HCT116 (cell line): Measurements from ENCODE around the gene ELF5. TPM values are rescaled to one million over a fixed set of nuclear protein-coding genes. Genes with fewer than 3 reads are reported as not detected.
A peak's percentile ranks its signal among the peaks of the same experiment; 100 is the strongest.

Experiments
- ATAC-seq: fragments of 200-7000 bp; cut with Tn5 transposase; 2 replicates; pipeline ENCODE4 v1.9.1; 2020; ENCODE audit warnings: mild to moderate bottlenecking, moderate library complexity
- BruUV-seq: library from RNA; stranded (reverse); fragments of 400-500 nt; replicated peaks from 2 replicates; lab custom pipeline; 2021; lab: Mats Ljungman, UMichigan
- CTCF ChIA-PET: fragments of 300-600 bp; sonication (Branson Sonifier 250); formaldehyde crosslinking; loops from one replicate; lab custom pipeline; 2021; ENCODE audit warnings: antibody characterized with exemption; lab: Charles Lee
- POLR2A ChIA-PET: fragments of 300-600, 350-600 bp; sonication (Branson Sonifier 250); formaldehyde crosslinking; loops from one replicate; lab custom pipeline; 2021; ENCODE audit warnings: antibody characterized with exemption; lab: Charles Lee
- RAD21 ChIA-PET, 2 experiments: fragments of 300-600 bp; sonication (Branson Sonifier 250); formaldehyde crosslinking; loops; one replicate each; lab custom pipeline; 2023; ENCODE audit warnings: low total read pairs in 2 of 2; ENCODE audit not compliant: uncharacterized antibody in 2 of 2, unreplicated experiment in 2 of 2, low non-redundant PET in 1 of 2; lab: Charles Lee
- DNase-seq: peaks from one replicate; pipeline ENCODE4 v3.0.0-alpha.2; 2010; ENCODE audit warnings: low read depth, low spot score
- H2AFZ ChIP-seq: fragments of 200-600 bp; shearing (Covaris generic), sonication (generic); 2 replicates; pipeline ENCODE4 v1.6.1; 2017; ENCODE audit warnings: low read depth, mixed run types, mixed read lengths, antibody characterized with exemption, low read length; ENCODE audit not compliant: poor library complexity, severe bottlenecking
- H3K27ac ChIP-seq: 2 replicates; pipeline ENCODE4 v1.5.1; 2012; ENCODE audit warnings: low read depth, low read length
- H3K27me3 ChIP-seq: fragments of 200-600 bp; sonication (generic); 2 replicates; pipeline ENCODE4 v1.6.1; 2016; ENCODE audit warnings: mixed run types, low read length, mixed read lengths; ENCODE audit not compliant: insufficient read depth
- H3K36me3 ChIP-seq, 2 experiments: fragments of 200-500 bp in 1 of 2; fragments of 200-600 bp in 1 of 2; sonication (Bioruptor generic) in 1 of 2; sonication (generic) in 1 of 2; 2 replicates each; pipeline versions ENCODE4 v1.5.1 to v1.6.1; 2014 to 2016; ENCODE audit warnings: low read length in 2 of 2, inconsistent platforms in 1 of 2, mixed read lengths in 1 of 2, mixed run types in 1 of 2; ENCODE audit not compliant: insufficient read depth in 2 of 2, control insufficient read depth in 1 of 2
- H3K4me1 ChIP-seq, 2 experiments: fragments of 200-600 bp in 1 of 2; sonication (generic) in 1 of 2; 2 replicates each; pipeline versions ENCODE4 v1.5.1 to v1.6.1; 2012 to 2017; ENCODE audit warnings: low read length in 2 of 2, inconsistent platforms in 1 of 2, mild to moderate bottlenecking in 1 of 2, mixed read lengths in 1 of 2, mixed run types in 1 of 2, moderate library complexity in 1 of 2; ENCODE audit not compliant: insufficient read depth in 2 of 2, control insufficient read depth in 1 of 2
- H3K4me2 ChIP-seq: fragments of 200-600 bp; sonication (generic); 2 replicates; pipeline ENCODE4 v1.6.1; 2017; ENCODE audit warnings: mixed run types, low read length, mixed read lengths
- H3K4me3 ChIP-seq, 2 experiments: fragments of 200-600 bp in 1 of 2; sonication (generic) in 1 of 2; replicated peaks in 1 of 2; 2 replicates each; pipeline ENCODE4 v1.5.1; 2011 to 2016; ENCODE audit warnings: low read length in 2 of 2, control low read depth in 1 of 2, low read depth in 1 of 2, mild to moderate bottlenecking in 1 of 2, mixed read lengths in 1 of 2, mixed run types in 1 of 2
- H3K79me2 ChIP-seq: fragments of 200-600 bp; sonication (generic); 2 replicates; pipeline ENCODE4 v1.6.1; 2017; ENCODE audit warnings: mild to moderate bottlenecking, mixed run types, low read length, moderate library complexity, mixed read lengths; ENCODE audit not compliant: insufficient read depth
- H3K9ac ChIP-seq: fragments of 200-600 bp; sonication (generic); 2 replicates; pipeline ENCODE4 v1.6.1; 2016; ENCODE audit warnings: low read length, mixed read lengths
- H3K9me2 ChIP-seq: fragments of 200-600 bp; sonication (generic), shearing (Covaris generic); 2 replicates; pipeline ENCODE4 v1.6.1; 2017; ENCODE audit warnings: mixed run types, mild to moderate bottlenecking, moderate library complexity; ENCODE audit not compliant: insufficient read depth
- H3K9me3 ChIP-seq, 2 experiments: fragments of 200-500 bp in 1 of 2; fragments of 200-600 bp in 1 of 2; sonication (Bioruptor generic) in 1 of 2; sonication (generic) in 1 of 2; 2 replicates each; pipeline ENCODE4 v1.6.1; 2014 to 2017; ENCODE audit warnings: low read length in 2 of 2, mixed read lengths in 2 of 2, inconsistent platforms in 1 of 2, low read depth in 1 of 2, mild to moderate bottlenecking in 1 of 2, mixed run types in 1 of 2, moderate library complexity in 1 of 2; ENCODE audit not compliant: control insufficient read depth in 1 of 2, insufficient read depth in 1 of 2
- H4K20me1 ChIP-seq: fragments of 200-600 bp; sonication (generic), shearing (Covaris generic); 2 replicates; pipeline ENCODE4 v1.6.1; 2017; ENCODE audit warnings: mixed run types, mild to moderate bottlenecking, moderate library complexity; ENCODE audit not compliant: insufficient read depth
- CBX3 ChIP-seq: IDR thresholded peaks from 2 replicates; pipeline ENCODE4 v1.6.1; 2012; ENCODE audit warnings: low read depth
- EGR1 ChIP-seq: IDR thresholded peaks from 2 replicates; pipeline ENCODE4 v1.6.1; 2012; ENCODE audit warnings: low read depth
- ELF1 ChIP-seq: IDR thresholded peaks from 2 replicates; pipeline ENCODE4 v1.6.1; 2012; ENCODE audit warnings: low read depth, borderline replicate concordance
- FOSL1 ChIP-seq: IDR thresholded peaks from 2 replicates; pipeline ENCODE4 v1.6.1; 2012; ENCODE audit warnings: low read depth
- POLR2AphosphoS5 ChIP-seq: IDR thresholded peaks from 2 replicates; pipeline ENCODE4 v1.6.1; 2011; ENCODE audit warnings: mild to moderate bottlenecking, low read depth, low read length, moderate library complexity
- RAD21 ChIP-seq: IDR thresholded peaks from 2 replicates; pipeline ENCODE4 v1.6.1; 2012; ENCODE audit warnings: low read depth, mild to moderate bottlenecking
- SP1 ChIP-seq: IDR thresholded peaks from 2 replicates; pipeline ENCODE4 v1.6.1; 2012; ENCODE audit warnings: low read depth
- SRF ChIP-seq: IDR thresholded peaks from 2 replicates; pipeline ENCODE4 v1.6.1; 2012; ENCODE audit warnings: low read depth
- TCF7L2 ChIP-seq: IDR thresholded peaks from 2 replicates; pipeline ENCODE4 v1.7.0; 2011; ENCODE audit warnings: borderline replicate concordance, inconsistent platforms; ENCODE audit not compliant: insufficient read depth, insufficient read length; ENCODE audit errors: extremely low read depth
- YY1 ChIP-seq: IDR thresholded peaks from 2 replicates; pipeline ENCODE4 v1.6.1; 2011; ENCODE audit warnings: low read length, low read depth, moderate library complexity, mild to moderate bottlenecking; ENCODE audit not compliant: insufficient replicate concordance; ENCODE audit errors: extremely low read depth
- intact Hi-C: fragments of 100-400 bp; cut with micrococcal nuclease; formaldehyde crosslinking; loops from 2 replicates; pipeline ENCODE4 v1.10.0; 2022
- total RNA-seq: library from RNA; stranded (reverse); gene quantifications from one replicate; pipeline ENCODE4 v1.2.1, GENCODE V29; 2021; ENCODE audit not compliant: unreplicated experiment
- TF ChIP-seq, protein P1 (sequence below): IDR thresholded peaks from 2 replicates; pipeline ENCODE4 v1.6.1; 2012
- TF ChIP-seq, protein P2 (sequence below): IDR thresholded peaks from 2 replicates; pipeline ENCODE4 v1.6.1; 2012; ENCODE audit warnings: low read depth
- TF ChIP-seq, protein P3 (sequence below), 3 experiments: fragments of 200-600 bp in 1 of 3; sonication (generic) in 1 of 3; IDR thresholded peaks in 2 of 3; conservative IDR thresholded peaks in 1 of 3; 2 replicates each; pipeline ENCODE4 v1.5.1; 2012 to 2017; ENCODE audit warnings: low read depth in 2 of 3, low read length in 2 of 3, antibody characterized with exemption in 1 of 3, borderline replicate concordance in 1 of 3, control low read depth in 1 of 3, mild to moderate bottlenecking in 1 of 3, mixed read lengths in 1 of 3, mixed run types in 1 of 3, moderate library complexity in 1 of 3; ENCODE audit not compliant: insufficient read depth in 1 of 3

Gene ELF5
- total RNA-seq, 1 experiment from 2014 or later = 0.32 TPM

DNA sequence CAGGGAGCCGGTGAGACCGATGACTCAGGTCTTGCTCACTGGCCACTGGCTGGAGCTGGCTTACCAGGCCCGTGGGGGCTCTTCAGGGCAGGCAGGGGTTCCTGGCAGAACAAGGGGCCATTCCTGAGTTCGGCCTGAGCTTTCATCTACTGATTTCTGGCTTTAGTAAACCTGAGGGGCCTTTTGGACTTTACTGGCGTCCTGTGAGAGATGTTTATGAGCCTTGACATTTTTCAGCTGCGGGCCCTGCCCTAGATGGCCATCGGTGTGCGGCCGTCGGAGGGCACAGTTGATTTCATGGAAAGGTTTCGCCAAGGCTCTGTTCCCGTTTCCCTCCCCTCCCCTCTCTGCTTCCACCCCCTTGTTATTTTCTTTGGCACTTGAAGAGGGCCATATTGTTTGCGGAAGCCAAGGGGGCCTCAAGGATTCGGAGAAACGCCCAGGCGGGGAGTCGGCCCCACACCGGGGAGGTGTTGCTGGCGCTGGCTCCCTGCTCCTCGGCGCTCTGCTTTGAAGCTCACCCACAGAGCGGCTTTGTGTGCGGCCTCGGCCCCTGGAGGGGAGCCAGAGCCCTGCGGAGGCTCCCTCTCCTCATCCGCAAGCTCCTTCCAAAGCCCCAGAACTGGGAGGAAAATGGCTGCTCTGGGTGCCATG is 17.7 kb downstream of the ELF5 start:
- RAD21 ChIA-PET = interaction anchor here in 1 of 2 experiments (0.9 to 1.2 kb wide), 2 partner anchors 90 to 130 kb away, joined by 3 read pairs; no protein-coding TSS in a partner anchor
- TF ChIP-seq, protein P1, sequence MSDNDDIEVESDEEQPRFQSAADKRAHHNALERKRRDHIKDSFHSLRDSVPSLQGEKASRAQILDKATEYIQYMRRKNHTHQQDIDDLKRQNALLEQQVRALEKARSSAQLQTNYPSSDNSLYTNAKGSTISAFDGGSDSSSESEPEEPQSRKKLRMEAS = peak; percentile 27; the same call in 1 of the 2 replicates
- no peak; the same call in 1 of the 2 replicates for TF ChIP-seq ELF1
- peak; percentile 66 for TF ChIP-seq YY1
- TF ChIP-seq POLR2AphosphoS5 = peak; percentile 49
- peak; percentile 78 for TF ChIP-seq SP1
- TF ChIP-seq CBX3 = peak; percentile 15; the same call in 1 of the 2 replicates
- peak; percentile 98 for TF ChIP-seq FOSL1
- TF ChIP-seq, protein P2, sequence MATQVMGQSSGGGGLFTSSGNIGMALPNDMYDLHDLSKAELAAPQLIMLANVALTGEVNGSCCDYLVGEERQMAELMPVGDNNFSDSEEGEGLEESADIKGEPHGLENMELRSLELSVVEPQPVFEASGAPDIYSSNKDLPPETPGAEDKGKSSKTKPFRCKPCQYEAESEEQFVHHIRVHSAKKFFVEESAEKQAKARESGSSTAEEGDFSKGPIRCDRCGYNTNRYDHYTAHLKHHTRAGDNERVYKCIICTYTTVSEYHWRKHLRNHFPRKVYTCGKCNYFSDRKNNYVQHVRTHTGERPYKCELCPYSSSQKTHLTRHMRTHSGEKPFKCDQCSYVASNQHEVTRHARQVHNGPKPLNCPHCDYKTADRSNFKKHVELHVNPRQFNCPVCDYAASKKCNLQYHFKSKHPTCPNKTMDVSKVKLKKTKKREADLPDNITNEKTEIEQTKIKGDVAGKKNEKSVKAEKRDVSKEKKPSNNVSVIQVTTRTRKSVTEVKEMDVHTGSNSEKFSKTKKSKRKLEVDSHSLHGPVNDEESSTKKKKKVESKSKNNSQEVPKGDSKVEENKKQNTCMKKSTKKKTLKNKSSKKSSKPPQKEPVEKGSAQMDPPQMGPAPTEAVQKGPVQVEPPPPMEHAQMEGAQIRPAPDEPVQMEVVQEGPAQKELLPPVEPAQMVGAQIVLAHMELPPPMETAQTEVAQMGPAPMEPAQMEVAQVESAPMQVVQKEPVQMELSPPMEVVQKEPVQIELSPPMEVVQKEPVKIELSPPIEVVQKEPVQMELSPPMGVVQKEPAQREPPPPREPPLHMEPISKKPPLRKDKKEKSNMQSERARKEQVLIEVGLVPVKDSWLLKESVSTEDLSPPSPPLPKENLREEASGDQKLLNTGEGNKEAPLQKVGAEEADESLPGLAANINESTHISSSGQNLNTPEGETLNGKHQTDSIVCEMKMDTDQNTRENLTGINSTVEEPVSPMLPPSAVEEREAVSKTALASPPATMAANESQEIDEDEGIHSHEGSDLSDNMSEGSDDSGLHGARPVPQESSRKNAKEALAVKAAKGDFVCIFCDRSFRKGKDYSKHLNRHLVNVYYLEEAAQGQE = no peak
- TF ChIP-seq TCF7L2 = peak; percentile 92
- TF ChIP-seq, protein P3, sequence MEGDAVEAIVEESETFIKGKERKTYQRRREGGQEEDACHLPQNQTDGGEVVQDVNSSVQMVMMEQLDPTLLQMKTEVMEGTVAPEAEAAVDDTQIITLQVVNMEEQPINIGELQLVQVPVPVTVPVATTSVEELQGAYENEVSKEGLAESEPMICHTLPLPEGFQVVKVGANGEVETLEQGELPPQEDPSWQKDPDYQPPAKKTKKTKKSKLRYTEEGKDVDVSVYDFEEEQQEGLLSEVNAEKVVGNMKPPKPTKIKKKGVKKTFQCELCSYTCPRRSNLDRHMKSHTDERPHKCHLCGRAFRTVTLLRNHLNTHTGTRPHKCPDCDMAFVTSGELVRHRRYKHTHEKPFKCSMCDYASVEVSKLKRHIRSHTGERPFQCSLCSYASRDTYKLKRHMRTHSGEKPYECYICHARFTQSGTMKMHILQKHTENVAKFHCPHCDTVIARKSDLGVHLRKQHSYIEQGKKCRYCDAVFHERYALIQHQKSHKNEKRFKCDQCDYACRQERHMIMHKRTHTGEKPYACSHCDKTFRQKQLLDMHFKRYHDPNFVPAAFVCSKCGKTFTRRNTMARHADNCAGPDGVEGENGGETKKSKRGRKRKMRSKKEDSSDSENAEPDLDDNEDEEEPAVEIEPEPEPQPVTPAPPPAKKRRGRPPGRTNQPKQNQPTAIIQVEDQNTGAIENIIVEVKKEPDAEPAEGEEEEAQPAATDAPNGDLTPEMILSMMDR (IDR thresholded peaks at IDR 0.05 in 2 of 3, conservative IDR thresholded peaks at IDR 0.05 in 1 of 3; ENCODE audit: borderline replicate concordance in 1 of 3, insufficient read depth in 1 of 3, low read depth in 2 of 3, low read length in 2 of 3) = no peak
- 0 out of 2 replicates have a peak, but pooled peaks have one; percentile 48 for TF ChIP-seq SRF
- TF ChIP-seq EGR1 = peak; percentile 74; the same call in 1 of the 2 replicates
- TF ChIP-seq RAD21 = peak; percentile 18; the same call in 1 of the 2 replicates
- TF ChIP-seq, all 23 proteins: peak for 10
- Histone ChIP-seq H3K9ac (peak overlapping the region; percentile 71), H3K27ac (peak overlapping the region; percentile 98), H3K4me2 (peak overlapping the region; percentile 81), H3K79me2 (no peaks in the 10 kb centered on the region), H3K36me3 (no peaks in the 10 kb centered on the region), H3K4me3 (peak overlapping the region; percentile 35 to 52), H3K9me3 (no peaks in the 10 kb centered on the region), H4K20me1 (no peaks in the 10 kb centered on the region), H3K27me3 (no peaks in the 10 kb centered on the region), H2AFZ (peak overlapping the region; percentile 84), H3K9me2 (no peaks in the 10 kb centered on the region), H3K4me1 (peaks cover 41 to 77% of the 10 kb centered on the region in 2 experiments)
- ChIA-PET POLR2A (interaction anchor here (0.9 to 1.6 kb wide), 3 partner anchors 9 to 232 kb away, joined by 3 to 5 read pairs (median 5); no protein-coding TSS in a partner anchor), CTCF (interaction anchor here (1.0 to 3.1 kb wide), 7 partner anchors 9 to 404 kb away, joined by 3 to 19 read pairs (median 9); partner anchors contain the start of gene ELF5)
- DNase-seq (peak; percentile 92), ATAC-seq (peak; percentile 90)
- BruUV-seq = TSS peak; percentile 74
- intact Hi-C loops = loop anchor here (5.0 to 10.0 kb wide), 5 partner anchors 321 to 691 kb away; no protein-coding TSS in a partner anchor
